GM23338 (cell line): ENCODE data around the gene TMEM229B. TPM values are rescaled to one million over a fixed set of nuclear protein-coding genes. Genes with fewer than 3 reads are reported as not detected.

ENCODE experiments used
- ATAC-seq: fragments of 200-7000 bp; cut with Tn5 transposase; 3 replicates; pipeline ENCODE4 v1.9.1; 2020
- DNase-seq: peaks from one replicate; pipeline ENCODE4 v3.0.0-alpha.2; 2015; ENCODE audit warnings: low spot score
- H2AFZ ChIP-seq: fragments of 200-600 bp; sonication (generic); 2 replicates; pipeline ENCODE4 v1.8.0; 2016; ENCODE audit warnings: antibody characterized with exemption, mild to moderate bottlenecking, moderate library complexity
- H3F3A ChIP-seq: fragments of 200-600 bp; sonication (generic); replicated peaks from 2 replicates; pipeline ENCODE4 v1.8.0; 2017; ENCODE audit warnings: antibody characterized with exemption, mixed run types, low read depth
- H3K27ac ChIP-seq: fragments of 200-600 bp; sonication (generic); 2 replicates; pipeline ENCODE4 v1.6.1; 2016; ENCODE audit warnings: low read depth
- H3K27me3 ChIP-seq: fragments of 200-600 bp; sonication (generic); 2 replicates; pipeline ENCODE4 v1.8.0; 2016; ENCODE audit warnings: mild to moderate bottlenecking, mixed run types, moderate library complexity; ENCODE audit not compliant: insufficient read depth
- H3K36me3 ChIP-seq: fragments of 200-600 bp; sonication (generic); 2 replicates; pipeline ENCODE4 v1.8.0; 2016; ENCODE audit warnings: mild to moderate bottlenecking; ENCODE audit not compliant: insufficient read depth
- H3K4me1 ChIP-seq: fragments of 200-600 bp; sonication (generic); 2 replicates; pipeline ENCODE4 v1.8.0; 2016; ENCODE audit warnings: mild to moderate bottlenecking, moderate library complexity; ENCODE audit not compliant: insufficient read depth
- H3K4me2 ChIP-seq: fragments of 200-600 bp; sonication (generic); 2 replicates; pipeline ENCODE4 v1.7.1; 2017; ENCODE audit warnings: mixed run types
- H3K4me3 ChIP-seq: fragments of 200-600 bp; sonication (generic); 2 replicates; pipeline ENCODE4 v1.6.1; 2016; ENCODE audit warnings: mixed run types
- H3K79me2 ChIP-seq: fragments of 200-600 bp; sonication (generic); replicated peaks from 2 replicates; pipeline ENCODE4 v1.8.0; 2017; ENCODE audit warnings: mild to moderate bottlenecking; ENCODE audit not compliant: insufficient read depth
- H3K9me2 ChIP-seq: fragments of 200-600 bp; sonication (generic); 2 replicates; pipeline ENCODE4 v1.8.0; 2017; ENCODE audit not compliant: insufficient read depth
- H4K20me1 ChIP-seq: fragments of 200-600 bp; sonication (generic); replicated peaks from 2 replicates; pipeline ENCODE4 v1.8.0; 2017; ENCODE audit warnings: mild to moderate bottlenecking; ENCODE audit not compliant: insufficient read depth
- H3K27ac Mint-ChIP-seq: 2 replicates; pipeline ENCODE4 v1.8.0; 2020; ENCODE audit warnings: inconsistent platforms, mild to moderate bottlenecking, moderate library complexity, mixed read lengths
- H3K27me3 Mint-ChIP-seq: 3 replicates; pipeline ENCODE4 v1.8.0; 2022; ENCODE audit warnings: low read depth, mild to moderate bottlenecking, moderate library complexity, mixed read lengths, inconsistent platforms; ENCODE audit not compliant: insufficient read depth, poor library complexity
- H3K36me3 Mint-ChIP-seq: 3 replicates; pipeline ENCODE4 v1.8.0; 2021; ENCODE audit warnings: low read depth, mild to moderate bottlenecking, inconsistent platforms, moderate library complexity, mixed read lengths
- H3K4me1 Mint-ChIP-seq: 3 replicates; pipeline ENCODE4 v1.8.0; 2020; ENCODE audit warnings: mild to moderate bottlenecking, inconsistent platforms, mixed read lengths
- H3K4me3 Mint-ChIP-seq: 3 replicates; pipeline ENCODE4 v1.8.0; 2021; ENCODE audit warnings: moderate library complexity, mild to moderate bottlenecking, inconsistent platforms, mixed read lengths
- H3K9me3 Mint-ChIP-seq: 3 replicates; pipeline ENCODE4 v1.8.0; 2020; ENCODE audit warnings: moderate library complexity, mild to moderate bottlenecking, inconsistent platforms, mixed read lengths
- EZH2 ChIP-seq: fragments of 200-600 bp; sonication (generic); IDR thresholded peaks from one replicate; pipeline ENCODE4 v1.8.0; 2017; ENCODE audit warnings: antibody characterized with exemption, mild to moderate bottlenecking, low read depth; ENCODE audit not compliant: unreplicated experiment
- JUNB ChIP-seq: IDR thresholded peaks from one replicate; pipeline ENCODE4 v1.6.1; 2016; ENCODE audit warnings: antibody characterized with exemption; ENCODE audit not compliant: unreplicated experiment
- NANOG ChIP-seq: IDR thresholded peaks from 2 replicates; pipeline ENCODE4 v1.6.1; 2016; ENCODE audit warnings: antibody characterized with exemption, borderline replicate concordance
- POLR2AphosphoS5 ChIP-seq: IDR thresholded peaks from 2 replicates; pipeline ENCODE4 v1.6.1; 2016; ENCODE audit warnings: antibody characterized with exemption, low read depth
- STAT1 ChIP-seq: IDR thresholded peaks from one replicate; pipeline ENCODE4 v1.6.1; 2016; ENCODE audit warnings: antibody characterized with exemption; ENCODE audit not compliant: unreplicated experiment
- ZNF114 ChIP-seq: fragments of 250-450 bp; sonication (Bioruptor Pico); IDR thresholded peaks from 2 replicates; pipeline ENCODE4 v1.5.0; 2020; ENCODE audit warnings: mild to moderate bottlenecking, moderate library complexity
- polyA plus RNA-seq: library from polyadenylated mRNA; unstranded; fragments of >200 nt; fragmentation: Nextera tagmentation; extraction: Ambion mirVana; gene quantifications from 2 replicates; pipeline ENCODE4 v1.2.1, GENCODE V29; 2016
- total RNA-seq: library from RNA; depleted of rRNA; stranded (reverse); fragments of >200 nt; shearing (Covaris generic); gene quantifications from 2 replicates; pipeline ENCODE4 v1.2.3, GENCODE V29; 2014
- TF ChIP-seq, protein P1 (sequence below), 2 experiments: fragments of 200-600 bp in 1 of 2; sonication (generic) in 1 of 2; conservative IDR thresholded peaks; 2 replicates each; pipeline versions ENCODE4 v1.5.1 to v1.6.1; 2016 to 2017; ENCODE audit warnings: antibody characterized with exemption in 2 of 2, low read depth in 2 of 2, mild to moderate bottlenecking in 2 of 2, moderate library complexity in 1 of 2
- TF ChIP-seq, protein P2 (sequence below): IDR thresholded peaks from one replicate; pipeline ENCODE4 v1.6.1; 2018; ENCODE audit warnings: antibody characterized with exemption; ENCODE audit not compliant: unreplicated experiment
- TF ChIP-seq, protein P3 (sequence below): fragments of 250-450 bp; sonication (Bioruptor Pico); IDR thresholded peaks from 2 replicates; pipeline ENCODE4 v1.5.0; 2020; ENCODE audit warnings: mild to moderate bottlenecking, moderate library complexity

The TMEM229B gene
- total and polyA plus RNA-seq, 2 experiments from 2014 or later: 0.42 to 2.4 TPM

DNA sequence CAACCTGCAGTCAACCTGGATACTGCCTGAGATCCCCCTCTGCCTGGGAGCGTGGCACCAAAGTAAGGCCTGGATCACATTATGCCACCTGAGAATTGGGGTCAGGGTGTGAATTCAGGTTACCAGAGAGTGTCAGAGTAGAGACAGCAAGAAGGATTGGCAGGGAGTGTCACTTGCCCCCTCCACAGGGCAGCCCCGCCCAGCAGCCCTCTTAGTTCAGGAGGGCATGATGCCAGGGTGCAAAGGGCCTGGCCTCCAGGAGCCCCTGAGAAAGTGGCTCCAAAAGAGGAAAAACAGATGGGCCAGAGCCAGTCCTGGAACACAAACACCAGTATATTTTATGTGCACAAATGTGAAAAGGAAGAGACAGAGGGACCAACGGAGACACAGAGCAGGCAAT, 18.6 kb downstream of the TMEM229B start (continued):
- TF ChIP-seq, protein P1, sequence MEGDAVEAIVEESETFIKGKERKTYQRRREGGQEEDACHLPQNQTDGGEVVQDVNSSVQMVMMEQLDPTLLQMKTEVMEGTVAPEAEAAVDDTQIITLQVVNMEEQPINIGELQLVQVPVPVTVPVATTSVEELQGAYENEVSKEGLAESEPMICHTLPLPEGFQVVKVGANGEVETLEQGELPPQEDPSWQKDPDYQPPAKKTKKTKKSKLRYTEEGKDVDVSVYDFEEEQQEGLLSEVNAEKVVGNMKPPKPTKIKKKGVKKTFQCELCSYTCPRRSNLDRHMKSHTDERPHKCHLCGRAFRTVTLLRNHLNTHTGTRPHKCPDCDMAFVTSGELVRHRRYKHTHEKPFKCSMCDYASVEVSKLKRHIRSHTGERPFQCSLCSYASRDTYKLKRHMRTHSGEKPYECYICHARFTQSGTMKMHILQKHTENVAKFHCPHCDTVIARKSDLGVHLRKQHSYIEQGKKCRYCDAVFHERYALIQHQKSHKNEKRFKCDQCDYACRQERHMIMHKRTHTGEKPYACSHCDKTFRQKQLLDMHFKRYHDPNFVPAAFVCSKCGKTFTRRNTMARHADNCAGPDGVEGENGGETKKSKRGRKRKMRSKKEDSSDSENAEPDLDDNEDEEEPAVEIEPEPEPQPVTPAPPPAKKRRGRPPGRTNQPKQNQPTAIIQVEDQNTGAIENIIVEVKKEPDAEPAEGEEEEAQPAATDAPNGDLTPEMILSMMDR (conservative IDR thresholded peaks at IDR 0.05; ENCODE audit: low read depth in 2 of 2): no peak
- TF ChIP-seq JUNB: no peak

DNA sequence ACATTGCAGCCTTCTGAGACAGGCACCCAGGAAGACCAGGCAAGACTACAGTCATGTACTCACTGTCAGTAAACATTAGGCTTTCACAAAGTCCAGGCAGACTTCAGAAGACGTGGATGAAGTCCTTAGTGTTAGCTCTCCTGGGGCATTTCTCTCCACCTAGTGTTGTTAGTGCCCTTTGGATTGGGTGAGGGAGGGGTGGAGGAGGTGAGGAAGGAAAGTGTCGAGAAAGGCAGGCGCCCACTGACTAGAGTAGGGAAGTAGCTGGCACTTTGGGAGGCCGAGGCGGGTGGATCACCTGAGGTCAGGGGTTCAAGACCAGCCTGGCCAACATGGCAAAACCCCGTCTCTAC, 20.2 kb downstream of the TMEM229B start:
- Histone ChIP-seq H3K9me2 (no peaks in the 10 kb centered on the region), H3K27me3 (no peaks in the 10 kb centered on the region), H3K36me3 (no peaks in the 10 kb centered on the region), H3K4me2 (no peak overlapping the region), H3K4me1 (no peaks in the 10 kb centered on the region), H4K20me1 (no peaks in the 10 kb centered on the region), H3F3A (no peaks in the 10 kb centered on the region), H3K4me3 (no peak overlapping the region), H3K79me2 (no peaks in the 10 kb centered on the region), H2AFZ (no peak overlapping the region), H3K27ac (no peak overlapping the region)
- no peaks in the 10 kb centered on the region for H3K36me3 Mint-ChIP-seq
- H3K27ac Mint-ChIP-seq: no peak overlapping the region
- peaks cover 4% of the 10 kb centered on the region for H3K27me3 Mint-ChIP-seq
- ATAC-seq: no peak
- no peak for DNase-seq
- no peak overlapping the region for H3K4me3 Mint-ChIP-seq
- TF ChIP-seq POLR2AphosphoS5 (no peak), ZNF114 (no peak), NANOG (no peak), STAT1 (no peak), EZH2 (no peak)
- TF ChIP-seq, protein P2, sequence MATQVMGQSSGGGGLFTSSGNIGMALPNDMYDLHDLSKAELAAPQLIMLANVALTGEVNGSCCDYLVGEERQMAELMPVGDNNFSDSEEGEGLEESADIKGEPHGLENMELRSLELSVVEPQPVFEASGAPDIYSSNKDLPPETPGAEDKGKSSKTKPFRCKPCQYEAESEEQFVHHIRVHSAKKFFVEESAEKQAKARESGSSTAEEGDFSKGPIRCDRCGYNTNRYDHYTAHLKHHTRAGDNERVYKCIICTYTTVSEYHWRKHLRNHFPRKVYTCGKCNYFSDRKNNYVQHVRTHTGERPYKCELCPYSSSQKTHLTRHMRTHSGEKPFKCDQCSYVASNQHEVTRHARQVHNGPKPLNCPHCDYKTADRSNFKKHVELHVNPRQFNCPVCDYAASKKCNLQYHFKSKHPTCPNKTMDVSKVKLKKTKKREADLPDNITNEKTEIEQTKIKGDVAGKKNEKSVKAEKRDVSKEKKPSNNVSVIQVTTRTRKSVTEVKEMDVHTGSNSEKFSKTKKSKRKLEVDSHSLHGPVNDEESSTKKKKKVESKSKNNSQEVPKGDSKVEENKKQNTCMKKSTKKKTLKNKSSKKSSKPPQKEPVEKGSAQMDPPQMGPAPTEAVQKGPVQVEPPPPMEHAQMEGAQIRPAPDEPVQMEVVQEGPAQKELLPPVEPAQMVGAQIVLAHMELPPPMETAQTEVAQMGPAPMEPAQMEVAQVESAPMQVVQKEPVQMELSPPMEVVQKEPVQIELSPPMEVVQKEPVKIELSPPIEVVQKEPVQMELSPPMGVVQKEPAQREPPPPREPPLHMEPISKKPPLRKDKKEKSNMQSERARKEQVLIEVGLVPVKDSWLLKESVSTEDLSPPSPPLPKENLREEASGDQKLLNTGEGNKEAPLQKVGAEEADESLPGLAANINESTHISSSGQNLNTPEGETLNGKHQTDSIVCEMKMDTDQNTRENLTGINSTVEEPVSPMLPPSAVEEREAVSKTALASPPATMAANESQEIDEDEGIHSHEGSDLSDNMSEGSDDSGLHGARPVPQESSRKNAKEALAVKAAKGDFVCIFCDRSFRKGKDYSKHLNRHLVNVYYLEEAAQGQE: no peak
- TF ChIP-seq, protein P1 (conservative IDR thresholded peaks at IDR 0.05; ENCODE audit: low read depth in 2 of 2): no peak
- TF ChIP-seq, protein P3, sequence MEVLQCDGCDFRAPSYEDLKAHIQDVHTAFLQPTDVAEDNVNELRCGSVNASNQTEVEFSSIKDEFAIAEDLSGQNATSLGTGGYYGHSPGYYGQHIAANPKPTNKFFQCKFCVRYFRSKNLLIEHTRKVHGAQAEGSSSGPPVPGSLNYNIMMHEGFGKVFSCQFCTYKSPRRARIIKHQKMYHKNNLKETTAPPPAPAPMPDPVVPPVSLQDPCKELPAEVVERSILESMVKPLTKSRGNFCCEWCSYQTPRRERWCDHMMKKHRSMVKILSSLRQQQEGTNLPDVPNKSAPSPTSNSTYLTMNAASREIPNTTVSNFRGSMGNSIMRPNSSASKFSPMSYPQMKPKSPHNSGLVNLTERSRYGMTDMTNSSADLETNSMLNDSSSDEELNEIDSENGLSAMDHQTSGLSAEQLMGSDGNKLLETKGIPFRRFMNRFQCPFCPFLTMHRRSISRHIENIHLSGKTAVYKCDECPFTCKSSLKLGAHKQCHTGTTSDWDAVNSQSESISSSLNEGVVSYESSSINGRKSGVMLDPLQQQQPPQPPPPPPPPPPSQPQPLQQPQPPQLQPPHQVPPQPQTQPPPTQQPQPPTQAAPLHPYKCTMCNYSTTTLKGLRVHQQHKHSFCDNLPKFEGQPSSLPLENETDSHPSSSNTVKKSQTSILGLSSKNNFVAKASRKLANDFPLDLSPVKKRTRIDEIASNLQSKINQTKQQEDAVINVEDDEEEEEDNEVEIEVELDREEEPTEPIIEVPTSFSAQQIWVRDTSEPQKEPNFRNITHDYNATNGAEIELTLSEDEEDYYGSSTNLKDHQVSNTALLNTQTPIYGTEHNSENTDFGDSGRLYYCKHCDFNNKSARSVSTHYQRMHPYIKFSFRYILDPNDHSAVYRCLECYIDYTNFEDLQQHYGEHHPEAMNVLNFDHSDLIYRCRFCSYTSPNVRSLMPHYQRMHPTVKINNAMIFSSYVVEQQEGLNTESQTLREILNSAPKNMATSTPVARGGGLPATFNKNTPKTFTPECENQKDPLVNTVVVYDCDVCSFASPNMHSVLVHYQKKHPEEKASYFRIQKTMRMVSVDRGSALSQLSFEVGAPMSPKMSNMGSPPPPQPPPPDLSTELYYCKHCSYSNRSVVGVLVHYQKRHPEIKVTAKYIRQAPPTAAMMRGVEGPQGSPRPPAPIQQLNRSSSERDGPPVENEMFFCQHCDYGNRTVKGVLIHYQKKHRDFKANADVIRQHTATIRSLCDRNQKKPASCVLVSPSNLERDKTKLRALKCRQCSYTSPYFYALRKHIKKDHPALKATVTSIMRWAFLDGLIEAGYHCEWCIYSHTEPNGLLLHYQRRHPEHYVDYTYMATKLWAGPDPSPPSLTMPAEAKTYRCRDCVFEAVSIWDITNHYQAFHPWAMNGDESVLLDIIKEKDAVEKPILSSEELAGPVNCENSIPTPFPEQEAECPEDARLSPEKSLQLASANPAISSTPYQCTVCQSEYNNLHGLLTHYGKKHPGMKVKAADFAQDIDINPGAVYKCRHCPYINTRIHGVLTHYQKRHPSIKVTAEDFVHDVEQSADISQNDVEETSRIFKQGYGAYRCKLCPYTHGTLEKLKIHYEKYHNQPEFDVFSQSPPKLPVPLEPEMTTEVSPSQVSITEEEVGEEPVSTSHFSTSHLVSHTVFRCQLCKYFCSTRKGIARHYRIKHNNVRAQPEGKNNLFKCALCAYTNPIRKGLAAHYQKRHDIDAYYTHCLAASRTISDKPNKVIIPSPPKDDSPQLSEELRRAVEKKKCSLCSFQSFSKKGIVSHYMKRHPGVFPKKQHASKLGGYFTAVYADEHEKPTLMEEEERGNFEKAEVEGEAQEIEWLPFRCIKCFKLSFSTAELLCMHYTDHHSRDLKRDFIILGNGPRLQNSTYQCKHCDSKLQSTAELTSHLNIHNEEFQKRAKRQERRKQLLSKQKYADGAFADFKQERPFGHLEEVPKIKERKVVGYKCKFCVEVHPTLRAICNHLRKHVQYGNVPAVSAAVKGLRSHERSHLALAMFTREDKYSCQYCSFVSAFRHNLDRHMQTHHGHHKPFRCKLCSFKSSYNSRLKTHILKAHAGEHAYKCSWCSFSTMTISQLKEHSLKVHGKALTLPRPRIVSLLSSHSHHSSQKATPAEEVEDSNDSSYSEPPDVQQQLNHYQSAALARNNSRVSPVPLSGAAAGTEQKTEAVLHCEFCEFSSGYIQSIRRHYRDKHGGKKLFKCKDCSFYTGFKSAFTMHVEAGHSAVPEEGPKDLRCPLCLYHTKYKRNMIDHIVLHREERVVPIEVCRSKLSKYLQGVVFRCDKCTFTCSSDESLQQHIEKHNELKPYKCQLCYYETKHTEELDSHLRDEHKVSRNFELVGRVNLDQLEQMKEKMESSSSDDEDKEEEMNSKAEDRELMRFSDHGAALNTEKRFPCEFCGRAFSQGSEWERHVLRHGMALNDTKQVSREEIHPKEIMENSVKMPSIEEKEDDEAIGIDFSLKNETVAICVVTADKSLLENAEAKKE (CRISPR knock-in tag): no peak
- H3K4me1 Mint-ChIP-seq: peaks cover 10% of the 10 kb centered on the region
- H3K9me3 Mint-ChIP-seq: no peaks in the 10 kb centered on the region
